Activated CD8-positive, alpha-beta memory T cell treated with anti-CD3 and anti-CD28 coated beads for 36 hours (primary cell): ENCODE results near the gene PFDN2. TPM values are rescaled to one million over a fixed set of nuclear protein-coding genes. Genes with fewer than 3 reads are reported as not detected.

Experiments used
- CTCF ChIA-PET: fragments of 350-600 bp; sonication (Branson Sonifier 250); formaldehyde crosslinking; loops from one replicate; lab custom pipeline; 2021; ENCODE audit warnings: antibody characterized with exemption; lab: Charles Lee
- POLR2A ChIA-PET: fragments of 350-600 bp; sonication (Branson Sonifier 250); formaldehyde crosslinking; loops from one replicate; lab custom pipeline; 2021; ENCODE audit warnings: antibody characterized with exemption; lab: Charles Lee
- total RNA-seq, 2 experiments: library from RNA; stranded (reverse); gene quantifications; one replicate each; pipeline ENCODE4 v1.2.3, GENCODE V29; 2021

PFDN2 gene
- total RNA-seq, 2 experiments from 2014 or later = 148 to 159 TPM

GRCh38 chr1:161091796-161092507 lies 25.9 kb downstream of the PFDN2 start:
- POLR2A ChIA-PET = no interaction called here
- CTCF ChIA-PET = interaction anchor here (1.3 to 1.9 kb wide), 3 partner anchors 20 to 95 kb away, joined by 3 to 11 read pairs (median 5); no protein-coding TSS in a partner anchor

GRCh38 chr1:161091093-161091492 lies 26.7 kb downstream of the PFDN2 start:
- ChIA-PET CTCF (no interaction called here), POLR2A (no interaction called here)

GRCh38 chr1:161090617-161091016 lies 27.2 kb downstream of the PFDN2 start:
- CTCF ChIA-PET = no interaction called here
- POLR2A ChIA-PET = no interaction called here

- ChIA-PET POLR2A (no interaction called here), CTCF (interaction anchor here (3.8 kb wide), 1 partner anchor 8 kb away, joined by 19 read pairs; the partner anchor contains the start of gene KLHDC9)
These were observed 27.9 kb downstream of the PFDN2 start for GRCh38 chr1:161089938-161090337.

DNA sequence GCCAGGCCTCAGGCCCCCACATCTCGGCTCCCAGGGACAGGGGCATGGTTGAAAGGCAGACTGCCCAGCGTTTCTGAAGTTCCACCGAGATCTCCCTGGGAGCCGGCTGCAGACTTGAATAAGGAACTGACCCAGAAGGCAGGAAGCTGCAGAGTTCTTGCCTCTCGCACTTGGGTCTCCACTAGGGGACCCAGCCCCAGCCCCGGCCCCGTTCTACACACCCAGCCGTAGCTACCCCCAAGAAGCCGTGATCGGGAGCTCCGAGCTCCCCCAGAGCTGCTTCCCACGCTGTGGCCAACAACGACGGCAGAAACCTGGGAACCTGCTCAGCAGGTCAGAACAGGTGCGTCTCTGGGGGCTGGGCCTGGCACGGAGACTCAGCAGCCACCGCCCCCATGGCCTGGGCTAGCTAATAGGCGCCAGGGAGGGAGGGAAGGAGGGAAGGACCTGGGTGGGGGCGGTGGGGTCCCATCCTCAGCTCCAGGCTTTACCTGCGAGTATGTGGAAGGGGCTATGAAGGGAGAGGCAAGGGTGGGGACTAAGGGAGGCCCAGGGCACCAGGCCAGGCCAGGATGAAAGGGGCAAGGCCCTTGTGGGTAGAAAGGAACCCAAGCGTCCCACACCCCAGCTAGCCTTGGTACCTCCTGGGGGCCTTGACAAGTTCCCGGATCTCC lies 28.4 kb downstream of the PFDN2 start, which contains the start of gene NECTIN4:
TSS of gene NECTIN4 (minus strand) at position 308 of the 674 bp plus-strand sequence. CDS start at position 46, 262 bp downstream.
- ChIA-PET POLR2A (no interaction called here), CTCF (interaction anchor here (0.8 to 3.8 kb wide), 2 partner anchors 8 to 9 kb away, joined by 3 to 19 read pairs; partner anchors contain the start of gene KLHDC9)

DNA sequence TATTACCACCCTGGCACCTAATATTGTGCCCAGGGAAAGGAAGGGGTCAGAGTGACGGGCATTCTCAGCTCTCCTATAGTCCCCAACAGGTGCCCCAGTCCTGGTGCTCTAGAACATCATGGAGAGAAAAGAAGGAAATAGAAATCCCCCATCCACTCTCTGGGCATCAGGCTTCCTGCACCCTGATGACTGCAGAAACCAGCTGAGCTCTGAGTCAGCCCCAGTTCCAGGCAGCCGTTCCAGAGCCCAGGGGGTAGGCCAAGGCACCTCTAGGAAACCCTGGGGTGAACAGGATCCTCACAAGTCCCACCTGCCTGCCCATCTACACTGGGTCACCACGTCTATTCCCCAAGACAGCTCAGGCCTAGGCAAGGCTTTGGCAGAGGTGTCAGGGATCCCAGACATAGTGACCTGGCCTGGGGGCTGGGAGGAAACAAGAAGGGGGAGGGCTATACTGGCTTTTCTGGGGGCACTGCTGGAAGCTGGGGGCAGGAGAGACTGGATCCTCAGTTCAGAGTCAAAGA lies 29.2 kb downstream of the PFDN2 start:
- ChIA-PET POLR2A (no interaction called here), CTCF (interaction anchor here (0.8 to 3.8 kb wide), 2 partner anchors 8 to 9 kb away, joined by 3 to 19 read pairs; partner anchors contain the start of gene KLHDC9)

GRCh38 chr1:161086457-161086856 lies 31.4 kb downstream of the PFDN2 start:
- ChIA-PET CTCF (interaction anchor here (3.8 kb wide), 1 partner anchor 11 kb away, joined by 19 read pairs; the partner anchor contains the start of gene KLHDC9), POLR2A (no interaction called here)

DNA sequence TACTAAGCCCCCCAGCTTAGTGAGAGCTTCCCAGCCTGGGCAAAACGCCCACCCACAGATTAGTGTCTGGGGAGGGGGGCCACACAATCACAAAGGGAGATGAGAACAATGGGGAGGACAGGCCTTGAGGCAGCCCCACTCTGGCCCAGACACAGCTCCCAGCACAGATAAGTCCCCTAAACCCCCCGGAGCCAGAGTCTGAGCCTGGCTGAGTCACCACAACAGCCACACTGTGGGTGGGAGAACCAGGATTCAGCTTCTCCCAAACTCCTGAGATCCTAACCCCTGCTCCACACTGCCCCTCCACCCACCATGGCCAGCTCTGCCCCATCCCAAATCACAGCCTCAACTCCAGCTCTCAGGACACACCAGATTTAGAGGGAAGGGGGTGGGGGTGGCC lies 32.7 kb downstream of the PFDN2 start:
- POLR2A ChIA-PET = no interaction called here
- CTCF ChIA-PET = interaction anchor here (0.9 to 1.0 kb wide), 2 partner anchors 13 to 17 kb away, joined by 3 read pairs; no protein-coding TSS in a partner anchor

DNA sequence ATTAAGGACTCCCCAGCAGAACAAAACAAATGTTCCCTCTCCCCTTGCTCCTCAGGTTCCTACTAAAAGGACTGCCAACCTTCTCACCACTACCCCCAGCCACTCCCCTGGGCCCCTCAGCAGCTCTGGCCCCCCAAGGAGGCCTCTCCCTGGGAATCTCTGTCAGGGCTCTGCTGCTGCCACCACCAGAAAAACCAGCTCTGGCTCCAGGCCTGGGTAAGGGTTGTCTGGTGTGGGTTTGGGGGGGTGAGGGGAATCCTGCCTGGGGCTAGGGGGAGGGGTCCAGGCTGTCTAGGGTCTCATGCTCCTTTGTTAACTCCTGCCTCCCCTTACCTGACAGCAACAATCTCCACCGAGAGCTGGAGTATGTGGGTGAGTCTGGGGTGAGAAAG lies 33.2 kb downstream of the PFDN2 start:
- ChIA-PET CTCF (interaction anchor here (0.9 to 1.0 kb wide), 2 partner anchors 13 to 16 kb away, joined by 3 read pairs; no protein-coding TSS in a partner anchor), POLR2A (no interaction called here)

- CTCF ChIA-PET = interaction anchor here (1.8 kb wide), 1 partner anchor 13 kb away, joined by 7 read pairs; no protein-coding TSS in a partner anchor
These were observed 33.9 kb downstream of the PFDN2 start for GRCh38 chr1:161083748-161084596.

DNA sequence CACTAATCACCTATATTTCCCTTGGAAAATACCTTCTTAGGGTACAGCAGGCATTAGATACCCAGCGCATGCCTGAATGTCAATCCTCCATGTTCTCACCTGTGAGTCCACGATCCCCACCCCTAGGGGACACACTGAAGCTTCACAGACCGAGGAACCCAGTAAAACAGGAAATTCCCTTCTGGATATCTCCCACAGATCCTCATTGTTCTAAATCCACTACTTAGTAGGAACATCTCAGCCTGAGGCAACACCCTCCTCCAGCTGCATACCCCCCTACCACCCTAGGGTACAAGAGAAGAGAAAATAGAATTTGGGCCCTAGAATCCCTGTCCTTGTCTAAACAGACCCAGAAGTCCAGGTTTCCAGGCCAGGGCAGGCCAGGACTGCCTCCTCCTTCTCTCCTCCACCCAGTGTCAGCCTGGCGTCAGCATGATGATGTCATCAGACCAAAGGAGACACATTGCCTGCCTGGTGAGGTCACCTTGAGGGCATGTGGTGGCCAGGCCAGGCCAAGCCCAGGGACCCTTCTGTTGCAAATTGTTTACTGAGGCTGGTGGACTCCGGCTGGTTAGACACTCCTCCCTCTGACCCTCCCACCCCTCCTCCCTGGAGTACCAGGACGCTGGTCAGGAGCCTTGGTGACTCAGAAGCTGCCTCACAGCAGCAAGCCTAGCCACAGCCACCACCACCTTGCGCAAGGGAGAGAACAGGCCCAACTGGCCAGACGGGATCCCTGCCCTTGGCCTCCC lies 34.7 kb downstream of the PFDN2 start:
- ChIA-PET POLR2A (no interaction called here), CTCF (interaction anchor here (0.6 to 1.8 kb wide), 2 partner anchors 14 to 189 kb away, joined by 3 to 7 read pairs; no protein-coding TSS in a partner anchor)

More at GRCh38 chr1:161083748-161084596, 33.9 kb downstream of the PFDN2 start:
- POLR2A ChIA-PET = no interaction called here

DNA sequence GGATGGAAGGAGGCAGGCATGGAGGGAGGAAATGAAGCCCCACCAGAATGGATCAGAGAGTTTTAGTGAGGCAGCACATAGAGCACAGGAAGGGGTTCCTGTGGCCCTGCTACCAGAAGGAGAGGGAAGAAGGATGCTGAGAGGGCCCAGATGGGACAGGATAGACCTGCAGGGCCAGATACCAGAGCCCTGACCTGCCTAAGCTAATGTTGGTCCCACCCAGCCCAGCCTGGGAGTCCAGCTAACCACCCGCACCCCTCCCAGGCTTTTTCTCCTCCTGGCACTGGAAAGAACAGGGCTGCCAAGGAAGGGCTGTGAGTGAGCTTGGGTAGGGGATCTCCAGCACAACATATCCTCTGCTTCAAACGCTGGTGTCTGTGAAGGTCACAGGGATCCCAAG lies 35.4 kb downstream of the PFDN2 start:
- POLR2A ChIA-PET = no interaction called here

GRCh38 chr1:161081519-161081918 lies 36.3 kb downstream of the PFDN2 start:
- ChIA-PET CTCF (no interaction called here), POLR2A (no interaction called here)

More for the DNA sequence above, 35.4 kb downstream of the PFDN2 start:
- CTCF ChIA-PET = interaction anchor here (0.6 to 1.8 kb wide), 2 partner anchors 15 to 190 kb away, joined by 3 to 7 read pairs; no protein-coding TSS in a partner anchor

GRCh38 chr1:161080441-161081405 lies 37.1 kb downstream of the PFDN2 start:
- ChIA-PET POLR2A (interaction anchor here (0.7 kb wide), 1 partner anchor 11 kb away, joined by 3 read pairs; the partner anchor contains the start of gene ARHGAP30), CTCF (interaction anchor here (0.9 to 1.5 kb wide), 4 partner anchors 9 to 17 kb away, joined by 3 to 4 read pairs (median 3); partner anchors contain the start of genes KLHDC9 and NECTIN4)

DNA sequence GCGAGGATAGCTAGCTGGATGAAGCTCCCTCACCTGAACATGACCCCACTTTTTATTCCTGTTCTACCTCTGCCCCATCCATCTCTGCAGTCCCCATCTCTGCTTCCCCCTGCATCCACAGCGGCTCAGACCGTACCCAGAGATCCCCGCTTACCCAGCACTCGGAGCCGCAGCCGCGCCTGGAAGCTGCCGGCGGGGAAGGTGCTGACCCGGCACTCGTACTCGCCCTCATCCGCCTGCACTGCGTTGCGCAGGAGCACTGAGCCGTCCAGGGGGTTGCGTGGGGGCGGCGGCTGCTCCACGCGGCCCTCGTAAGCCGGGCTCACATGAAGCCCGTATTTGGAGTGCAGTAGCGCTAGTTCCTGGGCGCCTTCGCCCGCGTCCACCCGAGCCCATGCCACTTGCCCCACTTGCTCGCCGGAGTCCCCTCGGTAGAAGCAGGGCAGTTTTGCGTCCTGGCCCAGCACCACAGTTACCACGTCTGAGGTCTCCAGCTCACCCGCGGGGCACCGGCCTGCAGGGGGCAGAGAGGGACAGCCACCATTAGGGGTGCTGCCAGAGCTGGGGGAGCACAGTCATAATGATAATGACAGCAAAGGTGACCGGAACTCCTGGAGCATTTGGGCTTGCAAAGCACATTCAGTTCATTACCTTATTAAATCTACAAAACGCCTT lies 38.3 kb downstream of the PFDN2 start:
- POLR2A ChIA-PET = interaction anchor here (0.7 kb wide), 1 partner anchor 10 kb away, joined by 3 read pairs; the partner anchor contains the start of gene ARHGAP30
- CTCF ChIA-PET = interaction anchor here (0.7 to 1.5 kb wide), 5 partner anchors 9 to 88 kb away, joined by 3 to 4 read pairs (median 3); partner anchors contain the start of genes KLHDC9 and NECTIN4

DNA sequence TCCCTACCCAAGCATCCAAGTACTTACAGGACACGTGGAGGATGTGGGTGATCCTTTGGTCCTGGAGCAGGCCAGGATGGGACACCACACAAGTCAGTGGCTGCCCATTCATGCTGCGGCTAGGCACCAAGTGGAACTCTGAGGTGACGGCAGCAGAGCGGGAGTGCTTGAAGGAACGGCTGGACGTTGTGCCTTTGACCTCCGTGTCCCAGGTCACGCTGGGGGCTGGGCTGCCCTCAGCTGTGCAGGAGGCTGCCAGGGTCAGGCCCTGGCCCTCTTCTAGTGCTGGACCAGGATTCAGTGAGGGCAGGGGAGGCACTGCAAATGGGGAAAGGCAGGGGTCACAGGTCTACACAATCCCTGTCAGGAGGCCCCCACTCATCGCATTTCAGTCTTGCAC lies 40.4 kb downstream of the PFDN2 start:
- CTCF ChIA-PET = no interaction called here
- POLR2A ChIA-PET = no interaction called here
